Activated CD4-positive, alpha-beta T cell treated with anti-CD3 and anti-CD28 coated beads for 36 hours (primary cell): ENCODE results near the gene GNLY. TPM values are rescaled to one million over a fixed set of nuclear protein-coding genes. Genes with fewer than 3 reads are reported as not detected.
A peak's percentile ranks its signal among the peaks of the same experiment; 100 is the strongest.

ENCODE experiments used
- ATAC-seq: fragments of 200-7000 bp; cut with Tn5 transposase; one replicate; pipeline ENCODE4 v1.10.0; 2021; ENCODE audit warnings: mild to moderate bottlenecking, moderate library complexity
- CTCF ChIA-PET: fragments of 350-600 bp; sonication (Branson Sonifier 250); formaldehyde crosslinking; loops from one replicate; lab custom pipeline; 2021; ENCODE audit warnings: antibody characterized with exemption; lab: Charles Lee
- POLR2A ChIA-PET: fragments of 350-600 bp; sonication (Branson Sonifier 250); formaldehyde crosslinking; loops from one replicate; lab custom pipeline; 2021; ENCODE audit warnings: antibody characterized with exemption, inconsistent platforms; lab: Charles Lee
- DNase-seq: peaks from one replicate; pipeline ENCODE4 v3.0.0-alpha.2; 2020
- H3K27ac Mint-ChIP-seq: one replicate; pipeline ENCODE4 v1.8.0; 2021; ENCODE audit warnings: mixed read lengths
- H3K27me3 Mint-ChIP-seq: one replicate; pipeline ENCODE4 v1.8.0; 2021; ENCODE audit warnings: mixed read lengths
- H3K36me3 Mint-ChIP-seq: one replicate; pipeline ENCODE4 v1.8.0; 2021; ENCODE audit warnings: low read depth, mixed read lengths
- H3K4me1 Mint-ChIP-seq: one replicate; pipeline ENCODE4 v1.8.0; 2021; ENCODE audit warnings: mixed read lengths
- H3K4me3 Mint-ChIP-seq: one replicate; pipeline ENCODE4 v1.8.0; 2021; ENCODE audit warnings: mild to moderate bottlenecking, moderate library complexity, mixed read lengths
- H3K9me3 Mint-ChIP-seq: one replicate; pipeline ENCODE4 v1.8.0; 2021; ENCODE audit warnings: low read depth, mixed read lengths
- intact Hi-C, 2 experiments: fragments of 100-400 bp; cut with DNase I in 1 of 2; cut with micrococcal nuclease in 1 of 2; formaldehyde crosslinking; loops; one replicate each; pipeline versions ENCODE4 v1.14.2 to v1.15.1; 2022 to 2024; cut with DNase I, micrococcal nuclease
- total RNA-seq, 2 experiments: library from RNA; stranded (reverse); gene quantifications; one replicate each; pipeline ENCODE4 v1.2.3, GENCODE V29; 2021

GNLY gene
- total RNA-seq, 2 experiments from 2014 or later = 18.9 to 21.6 TPM

- ATAC-seq (peak; percentile 94), DNase-seq (peak; percentile 87)
- intact Hi-C loops = loop anchor here (1.0 to 10.0 kb wide), 4 partner anchors 76 to 353 kb away; no protein-coding TSS in a partner anchor
- Mint-ChIP-seq H3K27me3 (peaks cover 7% of the 10 kb centered on the region), H3K4me1 (no peaks in the 10 kb centered on the region), H3K4me3 (no peak overlapping the region), H3K36me3 (no peaks in the 10 kb centered on the region), H3K27ac (no peak overlapping the region), H3K9me3 (no peaks in the 10 kb centered on the region)
- ChIA-PET POLR2A (interaction anchor here (0.6 kb wide), 1 partner anchor 42 kb away, joined by 3 read pairs; no protein-coding TSS in a partner anchor), CTCF (interaction anchor here (0.5 to 2.5 kb wide), 48 partner anchors 9 to 420 kb away, joined by 3 to 51 read pairs (median 5); partner anchors contain the start of gene ATOH8)
Measured at GRCh38 chr2:85728883-85729824, 35.0 kb downstream of the GNLY start.

- intact Hi-C loops = loop anchor here (1.0 to 10.0 kb wide), 4 partner anchors 75 to 352 kb away; no protein-coding TSS in a partner anchor
- no peak for ATAC-seq
- Mint-ChIP-seq H3K27me3 (peaks cover 7% of the 10 kb centered on the region), H3K27ac (no peak overlapping the region), H3K9me3 (no peaks in the 10 kb centered on the region), H3K36me3 (no peaks in the 10 kb centered on the region), H3K4me3 (no peak overlapping the region), H3K4me1 (no peaks in the 10 kb centered on the region)
- CTCF ChIA-PET = interaction anchor here (0.6 to 2.5 kb wide), 16 partner anchors 10 to 264 kb away, joined by 3 to 51 read pairs (median 6); no protein-coding TSS in a partner anchor
- no peak for DNase-seq
- POLR2A ChIA-PET = interaction anchor here (0.6 kb wide), 1 partner anchor 43 kb away, joined by 3 read pairs; no protein-coding TSS in a partner anchor
Measured at GRCh38 chr2:85729825-85730510, 35.8 kb downstream of the GNLY start.

GRCh38 chr2:85730686-85731230, 36.6 kb downstream of the GNLY start:
- Mint-ChIP-seq H3K27me3 (peaks cover 3% of the 10 kb centered on the region), H3K27ac (no peak overlapping the region), H3K36me3 (no peaks in the 10 kb centered on the region), H3K4me1 (no peaks in the 10 kb centered on the region), H3K4me3 (no peak overlapping the region), H3K9me3 (no peaks in the 10 kb centered on the region)
- DNase-seq (no peak), ATAC-seq (no peak)
- CTCF ChIA-PET = interaction anchor here (0.7 to 2.5 kb wide), 4 partner anchors 10 to 83 kb away, joined by 3 to 51 read pairs (median 4); no protein-coding TSS in a partner anchor
- intact Hi-C loops = no loop called here
- POLR2A ChIA-PET = no interaction called here

GRCh38 chr2:85731606-85732005, 37.4 kb downstream of the GNLY start:
- DNase-seq (no peak), ATAC-seq (no peak)
- intact Hi-C loops = no loop called here
- CTCF ChIA-PET = interaction anchor here (0.7 to 1.0 kb wide), 2 partner anchors 9 to 73 kb away, joined by 3 to 5 read pairs; no protein-coding TSS in a partner anchor
- no peak overlapping the region for H3K4me3 Mint-ChIP-seq
- H3K27ac Mint-ChIP-seq = no peak overlapping the region
- no peaks in the 10 kb centered on the region for H3K4me1 Mint-ChIP-seq
- H3K27me3 Mint-ChIP-seq = peaks cover 3% of the 10 kb centered on the region
- H3K9me3 Mint-ChIP-seq = no peaks in the 10 kb centered on the region
- POLR2A ChIA-PET = no interaction called here
- H3K36me3 Mint-ChIP-seq = no peaks in the 10 kb centered on the region

DNA sequence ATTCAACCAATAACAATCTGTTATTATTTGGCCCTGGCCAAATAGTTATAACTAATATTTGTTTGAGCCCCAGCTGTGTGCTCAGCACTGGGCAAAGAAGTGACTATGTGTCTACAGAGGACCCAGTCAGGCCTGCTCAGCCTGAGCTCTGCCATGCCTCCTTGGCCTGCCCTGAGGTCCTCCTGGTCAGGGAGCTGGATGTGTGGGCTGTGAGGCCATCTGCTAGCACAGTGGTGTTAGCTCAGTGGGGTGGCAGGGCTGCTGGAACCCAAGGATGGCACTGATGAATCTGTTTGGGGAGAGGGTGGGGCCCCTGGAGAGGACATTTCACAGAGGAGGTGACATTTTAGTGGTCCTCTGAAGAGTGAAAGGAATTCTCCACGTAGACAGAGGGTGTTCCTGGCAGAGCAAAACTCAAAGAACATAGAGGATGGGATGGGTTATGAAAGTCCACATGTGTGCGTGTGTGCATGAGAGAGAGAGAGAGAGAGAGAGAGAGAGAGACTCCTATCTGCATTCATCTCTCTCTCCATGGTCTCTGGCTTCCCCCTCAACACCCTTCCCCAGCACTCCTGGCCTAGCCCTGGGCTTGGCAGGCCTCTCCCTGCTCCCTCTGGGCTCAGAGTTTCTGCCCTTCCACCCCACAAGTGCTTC, 38.4 kb downstream of the GNLY start:
- no peak overlapping the region for H3K4me3 Mint-ChIP-seq
- no peaks in the 10 kb centered on the region for H3K4me1 Mint-ChIP-seq
- POLR2A ChIA-PET = no interaction called here
- CTCF ChIA-PET = interaction anchor here (0.6 to 1.4 kb wide), 3 partner anchors 72 to 82 kb away, joined by 3 to 8 read pairs (median 3); no protein-coding TSS in a partner anchor
- ATAC-seq (no peak), DNase-seq (no peak)
- no peak overlapping the region for H3K27ac Mint-ChIP-seq
- H3K9me3 Mint-ChIP-seq = no peaks in the 10 kb centered on the region
- intact Hi-C loops = no loop called here
- H3K27me3 Mint-ChIP-seq = peaks cover 5% of the 10 kb centered on the region
- H3K36me3 Mint-ChIP-seq = no peaks in the 10 kb centered on the region

DNA sequence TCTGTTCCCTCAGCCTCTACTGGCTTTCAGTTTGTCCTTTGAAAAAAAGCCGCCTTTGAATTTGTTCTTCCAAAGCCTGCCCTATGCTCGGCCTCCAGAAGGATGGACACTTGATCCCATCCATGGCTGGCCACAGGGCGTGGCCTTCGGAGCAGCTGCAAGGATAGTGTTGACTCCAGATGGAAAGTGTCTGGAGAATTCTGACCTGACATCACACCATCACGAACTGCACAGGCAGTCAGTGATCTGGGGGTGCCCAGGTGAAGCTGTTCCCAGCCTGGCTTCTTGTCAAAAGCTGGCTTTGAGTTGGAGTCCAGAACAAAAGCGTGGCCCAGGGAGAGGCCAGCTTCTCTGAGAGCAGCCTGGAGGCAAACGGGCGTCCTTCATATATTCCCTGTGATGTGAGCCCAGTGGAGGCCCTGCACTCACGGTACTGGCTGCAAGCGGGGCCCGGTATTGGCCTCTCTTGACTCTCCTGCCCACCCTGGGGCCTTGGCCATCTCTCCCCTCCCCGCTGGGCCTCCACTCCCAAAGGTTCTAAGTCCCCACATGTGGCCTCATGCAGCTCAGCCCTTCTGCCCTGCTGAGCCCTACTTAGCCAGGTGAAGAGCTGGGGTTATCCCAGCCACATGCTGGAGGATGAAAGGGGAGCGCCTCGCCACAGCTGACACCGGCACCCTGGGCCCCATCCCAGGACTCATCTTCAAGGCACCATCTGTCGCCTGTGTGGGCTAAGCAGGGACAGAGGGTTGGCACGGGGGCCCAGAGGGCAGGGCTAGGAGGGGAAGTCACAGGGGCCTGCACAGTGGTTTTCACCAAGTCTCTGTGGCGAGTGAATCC, 39.2 kb downstream of the GNLY start:
- CTCF ChIA-PET = interaction anchor here (0.6 to 1.4 kb wide), 8 partner anchors 14 to 155 kb away, joined by 3 to 8 read pairs (median 3); partner anchors contain the start of gene ST3GAL5
- ATAC-seq (no peak), DNase-seq (no peak)

GRCh38 chr2:85734015-85734414, 39.9 kb downstream of the GNLY start:
- intact Hi-C loops = no loop called here
- Mint-ChIP-seq H3K9me3 (no peaks in the 10 kb centered on the region), H3K27me3 (peaks cover 2% of the 10 kb centered on the region), H3K4me3 (no peak overlapping the region), H3K4me1 (no peaks in the 10 kb centered on the region), H3K27ac (no peak overlapping the region), H3K36me3 (no peaks in the 10 kb centered on the region)
- DNase-seq (no peak), ATAC-seq (no peak)
- CTCF ChIA-PET = interaction anchor here (0.6 to 1.3 kb wide), 5 partner anchors 14 to 154 kb away, joined by 3 to 4 read pairs (median 3); partner anchors contain the start of gene ST3GAL5
- POLR2A ChIA-PET = interaction anchor here (0.7 kb wide), 1 partner anchor 86 kb away, joined by 3 read pairs; no protein-coding TSS in a partner anchor

More for the DNA sequence above, 39.2 kb downstream of the GNLY start:
- no peak overlapping the region for H3K4me3 Mint-ChIP-seq
- H3K4me1 Mint-ChIP-seq = no peaks in the 10 kb centered on the region
- intact Hi-C loops = no loop called here
- H3K36me3 Mint-ChIP-seq = no peaks in the 10 kb centered on the region
- H3K27me3 Mint-ChIP-seq = peaks cover 4% of the 10 kb centered on the region
- POLR2A ChIA-PET = no interaction called here
- H3K9me3 Mint-ChIP-seq = no peaks in the 10 kb centered on the region
- no peak overlapping the region for H3K27ac Mint-ChIP-seq

GRCh38 chr2:85734942-85735608, 40.9 kb downstream of the GNLY start:
- Mint-ChIP-seq H3K4me1 (no peaks in the 10 kb centered on the region), H3K9me3 (no peaks in the 10 kb centered on the region), H3K4me3 (no peak overlapping the region), H3K27me3 (peaks cover 4% of the 10 kb centered on the region), H3K27ac (no peak overlapping the region), H3K36me3 (no peaks in the 10 kb centered on the region)
- ChIA-PET CTCF (interaction anchor here (1.3 to 1.7 kb wide), 2 partner anchors 8 to 10 kb away, joined by 3 to 5 read pairs; no protein-coding TSS in a partner anchor), POLR2A (no interaction called here)
- DNase-seq (no peak), ATAC-seq (no peak)
- intact Hi-C loops = no loop called here

- Mint-ChIP-seq H3K36me3 (no peaks in the 10 kb centered on the region), H3K9me3 (no peaks in the 10 kb centered on the region), H3K4me3 (no peak overlapping the region), H3K27me3 (peaks cover 4% of the 10 kb centered on the region), H3K4me1 (no peaks in the 10 kb centered on the region), H3K27ac (no peak overlapping the region)
- DNase-seq (no peak), ATAC-seq (no peak)
- intact Hi-C loops = no loop called here
- ChIA-PET POLR2A (no interaction called here), CTCF (interaction anchor here (1.3 to 1.7 kb wide), 3 partner anchors 8 to 76 kb away, joined by 3 to 5 read pairs (median 4); no protein-coding TSS in a partner anchor)
Measured at GRCh38 chr2:85735691-85736090, 41.5 kb downstream of the GNLY start.
